Vagina (tissue), 2 donors: ENCODE data around the gene RPL9. TPM values are rescaled to one million over a fixed set of nuclear protein-coding genes. Genes with fewer than 3 reads are reported as not detected.
"Not testable (repeated sequence)": the region's sequence is repeated elsewhere in the genome, so short reads cannot be mapped to it uniquely, and the experiment has no call there.

Experiments used
- DNase-seq, 2 donors: peaks; one replicate each; pipeline ENCODE4 v3.0.0-alpha.2; 2017; ENCODE audit errors: extremely low spot score in 2 of 2
- H3K27ac ChIP-seq: fragments of 200-600 bp; sonication (generic); one replicate; pipeline ENCODE4 v1.5.1; 2019
- H3K27me3 ChIP-seq: fragments of 200-600 bp; sonication (generic); one replicate; pipeline ENCODE4 v1.5.1; 2019
- H3K36me3 ChIP-seq, 2 donors: fragments of 200-600 bp; sonication (generic); one replicate each; pipeline ENCODE4 v1.5.1; 2017 to 2019
- H3K4me1 ChIP-seq: fragments of 200-600 bp; sonication (generic); one replicate; pipeline ENCODE4 v1.5.1; 2019
- H3K4me3 ChIP-seq, 2 donors: fragments of 200-600 bp; sonication (generic); 1 replicate in 1 of 2; 2 replicates in 1 of 2; pipeline ENCODE4 v1.5.1; 2016 to 2019
- H3K9me3 ChIP-seq: fragments of 200-600 bp; sonication (generic); one replicate; pipeline ENCODE4 v1.5.1; 2019
- POLR2A ChIP-seq, 2 donors: fragments of 450-650 bp; IDR thresholded peaks; one replicate each; pipeline ENCODE4 v1.6.1; 2017; ENCODE audit warnings: antibody characterized with exemption in 2 of 2, mild to moderate bottlenecking in 2 of 2, moderate library complexity in 2 of 2
- POLR2AphosphoS5 ChIP-seq, 2 donors: sonication (generic); formaldehyde crosslinking; IDR thresholded peaks; one replicate each; pipeline ENCODE4 v1.9.0; 2017; ENCODE audit warnings: antibody characterized with exemption in 2 of 2, mild to moderate bottlenecking in 2 of 2, low read depth in 1 of 2; ENCODE audit not compliant: insufficient read depth in 1 of 2
- intact Hi-C: fragments of 100-400 bp; cut with DNase I; formaldehyde crosslinking; loops from one replicate; pipeline ENCODE4 v1.15.1; 2023
- total RNA-seq: library from RNA; depleted of rRNA; stranded (reverse); fragments of >200 nt; gene quantifications from one replicate; pipeline ENCODE4 v1.2.3, GENCODE V29; 2016
- TF ChIP-seq, protein P1 (sequence below), 3 experiments: fragments of 450-650 bp in 2 of 3; fragments of 200-600 bp in 1 of 3; sonication (generic) in 1 of 3; IDR thresholded peaks; one replicate each; pipeline ENCODE4 v1.5.1; 2017 to 2019; ENCODE audit warnings: antibody characterized with exemption in 3 of 3, mild to moderate bottlenecking in 2 of 3, moderate library complexity in 2 of 3

The RPL9 gene
- total RNA-seq: 2,100 TPM

DNA sequence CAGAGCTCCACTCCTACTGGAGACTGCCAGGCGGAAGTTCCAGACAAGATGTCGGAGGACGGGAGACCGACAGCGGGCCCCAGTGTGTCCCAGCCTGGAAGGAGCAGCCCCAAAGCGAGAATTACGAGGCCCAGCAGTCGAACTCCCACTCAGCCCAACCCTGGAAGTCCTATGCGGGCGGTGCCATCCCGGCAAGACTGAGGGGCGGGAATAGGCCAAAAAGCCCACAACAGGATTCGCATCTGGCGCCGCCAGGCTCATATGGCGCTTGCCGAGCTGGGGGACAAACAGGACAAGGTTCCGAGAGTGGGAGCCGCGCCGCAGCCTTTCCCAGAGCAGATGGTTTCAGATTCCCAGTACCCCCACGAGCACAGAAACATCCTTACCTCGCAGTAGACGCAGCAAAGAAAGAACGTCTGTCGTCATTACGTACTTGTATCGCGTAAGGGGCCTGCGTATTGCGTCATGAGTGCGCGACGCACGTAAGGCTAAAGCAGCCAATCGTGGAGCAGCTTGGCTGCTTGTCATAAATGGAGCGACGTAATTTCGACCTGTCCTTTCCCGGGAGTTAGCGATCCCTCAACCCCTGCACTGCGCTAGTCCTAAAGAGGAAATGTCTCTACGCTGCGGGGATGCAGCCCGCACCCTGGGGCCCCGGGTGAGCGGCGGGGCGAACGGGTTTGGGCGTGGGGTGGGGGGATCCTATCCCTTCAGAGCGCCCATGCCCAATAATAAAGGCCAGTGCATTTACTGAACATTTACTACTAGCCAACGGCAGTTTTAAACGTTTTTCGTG, at the start of gene RPL9, which contains the start of gene LIAS:
TSS of gene RPL9 (minus strand) at position 418 of the 796 bp plus-strand sequence. CDS start 483 bp downstream, outside the sequence.
TSS of gene LIAS (plus strand) at position 552 of the 796 bp plus-strand sequence. CDS start at position 614, 62 bp downstream.
- Histone ChIP-seq H3K36me3 (peaks cover 0 to 50% of the 10 kb centered on the region in 2 donors), H3K27me3 (no peaks in the 10 kb centered on the region), H3K4me1 (peaks cover 36% of the 10 kb centered on the region), H3K27ac (peak within 1 kb of the TSS; percentile 98), H3K9me3 (no peaks in the 10 kb centered on the region), H3K4me3 (peak within 1 kb of the TSS; percentile 80 to 90)
- intact Hi-C loops: loop anchor here (5.0 kb wide), 1 partner anchor 69 kb away; the partner anchor contains the start of gene UGDH
- DNase-seq: peak in 1 of 2 donors; percentile 99
- TF ChIP-seq POLR2A (IDR thresholded peaks at IDR 0.05) (peak in 1 of 2 donors; percentile 88), POLR2AphosphoS5 (IDR thresholded peaks at IDR 0.05; ENCODE audit: insufficient read depth in 1 of 2, low read depth in 1 of 2) (peak; percentile 97 to 99)
- TF ChIP-seq, protein P1, sequence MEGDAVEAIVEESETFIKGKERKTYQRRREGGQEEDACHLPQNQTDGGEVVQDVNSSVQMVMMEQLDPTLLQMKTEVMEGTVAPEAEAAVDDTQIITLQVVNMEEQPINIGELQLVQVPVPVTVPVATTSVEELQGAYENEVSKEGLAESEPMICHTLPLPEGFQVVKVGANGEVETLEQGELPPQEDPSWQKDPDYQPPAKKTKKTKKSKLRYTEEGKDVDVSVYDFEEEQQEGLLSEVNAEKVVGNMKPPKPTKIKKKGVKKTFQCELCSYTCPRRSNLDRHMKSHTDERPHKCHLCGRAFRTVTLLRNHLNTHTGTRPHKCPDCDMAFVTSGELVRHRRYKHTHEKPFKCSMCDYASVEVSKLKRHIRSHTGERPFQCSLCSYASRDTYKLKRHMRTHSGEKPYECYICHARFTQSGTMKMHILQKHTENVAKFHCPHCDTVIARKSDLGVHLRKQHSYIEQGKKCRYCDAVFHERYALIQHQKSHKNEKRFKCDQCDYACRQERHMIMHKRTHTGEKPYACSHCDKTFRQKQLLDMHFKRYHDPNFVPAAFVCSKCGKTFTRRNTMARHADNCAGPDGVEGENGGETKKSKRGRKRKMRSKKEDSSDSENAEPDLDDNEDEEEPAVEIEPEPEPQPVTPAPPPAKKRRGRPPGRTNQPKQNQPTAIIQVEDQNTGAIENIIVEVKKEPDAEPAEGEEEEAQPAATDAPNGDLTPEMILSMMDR (IDR thresholded peaks at IDR 0.05): no peak

GRCh38 chr4:39505581-39505980, 46.9 kb upstream of the RPL9 start:
- Histone ChIP-seq H3K27me3 (no peaks in the 10 kb centered on the region), H3K27ac (no peak overlapping the region), H3K36me3 (peaks cover 7 to 80% of the 10 kb centered on the region in 2 donors), H3K9me3 (no peaks in the 10 kb centered on the region), H3K4me1 (no peaks in the 10 kb centered on the region), H3K4me3 (no peak overlapping the region)
- intact Hi-C loops: no loop called here
- TF ChIP-seq POLR2AphosphoS5 (IDR thresholded peaks at IDR 0.05; ENCODE audit: insufficient read depth in 1 of 2, low read depth in 1 of 2) (peak in 1 of 2 donors; percentile 13), POLR2A (IDR thresholded peaks at IDR 0.05) (no peak)
- no peak for DNase-seq

GRCh38 chr4:39504538-39504937, 45.8 kb upstream of the RPL9 start:
- Histone ChIP-seq H3K9me3 (no peaks in the 10 kb centered on the region), H3K27ac (no peak overlapping the region), H3K4me3 (no peak overlapping the region), H3K4me1 (no peaks in the 10 kb centered on the region), H3K27me3 (no peaks in the 10 kb centered on the region), H3K36me3 (peaks cover 7 to 70% of the 10 kb centered on the region in 2 donors)
- no peak for DNase-seq
- intact Hi-C loops: no loop called here
- TF ChIP-seq POLR2AphosphoS5 (IDR thresholded peaks at IDR 0.05; ENCODE audit: insufficient read depth in 1 of 2, low read depth in 1 of 2): no peak
- TF ChIP-seq, protein P1 (IDR thresholded peaks at IDR 0.05): no peak
- no peak for TF ChIP-seq POLR2A (IDR thresholded peaks at IDR 0.05)

DNA sequence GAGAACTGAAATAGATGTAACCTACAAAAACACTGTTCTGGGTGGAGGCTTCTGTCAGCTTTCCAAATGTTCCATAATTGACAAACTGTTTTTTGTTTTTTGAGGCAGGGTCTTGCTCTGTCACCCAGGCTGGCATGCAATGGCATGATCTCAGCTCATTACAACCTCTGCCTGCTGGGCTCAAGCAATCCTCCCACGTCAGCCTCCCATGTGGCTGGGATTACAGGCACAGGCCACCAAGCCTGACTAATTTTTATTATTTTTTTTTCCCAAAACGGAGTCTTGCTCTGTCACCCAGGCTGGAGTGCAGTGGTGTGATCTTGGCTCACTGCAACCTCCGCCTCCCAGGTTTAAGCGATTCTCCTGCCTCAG, 43.9 kb upstream of the RPL9 start:
- H3K27ac ChIP-seq, H3K4me1 ChIP-seq, intact Hi-C loops, H3K9me3 ChIP-seq, H3K27me3 ChIP-seq, H3K4me3 ChIP-seq, DNase-seq: not testable (repeated sequence)
- peaks cover 4 to 54% of the 10 kb centered on the region in 2 donors for H3K36me3 ChIP-seq

- Histone ChIP-seq H3K27ac (no peak overlapping the region), H3K27me3 (no peaks in the 10 kb centered on the region), H3K36me3 (peaks cover 4 to 49% of the 10 kb centered on the region in 2 donors), H3K4me1 (no peaks in the 10 kb centered on the region), H3K4me3 (no peak overlapping the region), H3K9me3 (no peaks in the 10 kb centered on the region)
- no peak for TF ChIP-seq POLR2A (IDR thresholded peaks at IDR 0.05)
- TF ChIP-seq POLR2AphosphoS5 (IDR thresholded peaks at IDR 0.05; ENCODE audit: insufficient read depth in 1 of 2, low read depth in 1 of 2): no peak
- TF ChIP-seq, protein P1 (IDR thresholded peaks at IDR 0.05): no peak
- intact Hi-C loops: no loop called here
- DNase-seq: no peak
Measured at GRCh38 chr4:39502019-39502663, 43.4 kb upstream of the RPL9 start.

- intact Hi-C loops: no loop called here
Measured at GRCh38 chr4:39498727-39499020, 40.0 kb upstream of the RPL9 start.

More at GRCh38 chr4:39498727-39499020, 40.0 kb upstream of the RPL9 start:
- Histone ChIP-seq H3K9me3 (no peaks in the 10 kb centered on the region), H3K4me1 (no peaks in the 10 kb centered on the region), H3K27ac (no peak overlapping the region), H3K36me3 (peaks cover 0 to 18% of the 10 kb centered on the region in 2 donors), H3K4me3 (no peak overlapping the region), H3K27me3 (no peaks in the 10 kb centered on the region)
- TF ChIP-seq, protein P1 (IDR thresholded peaks at IDR 0.05): no peak
- TF ChIP-seq POLR2AphosphoS5 (IDR thresholded peaks at IDR 0.05; ENCODE audit: insufficient read depth in 1 of 2, low read depth in 1 of 2) (no peak), POLR2A (IDR thresholded peaks at IDR 0.05) (no peak)
- DNase-seq: no peak
